H1 (cell line): ENCODE measurements around the gene ME3. TPM values are rescaled to one million over a fixed set of nuclear protein-coding genes. Genes with fewer than 3 reads are reported as not detected.

Experiments used
- CHD2 ChIP-seq: IDR thresholded peaks from 2 replicates; pipeline ENCODE4 v1.6.1; 2012; ENCODE audit warnings: low read length, improper control_type of control experiment
- TAF1 ChIP-seq: IDR thresholded peaks from 2 replicates; pipeline ENCODE4 v1.6.1; 2011; ENCODE audit warnings: mild to moderate bottlenecking, low read depth, low read length
- polyA plus RNA-seq, 7 experiments: library from polyadenylated mRNA; depleted of rRNA in 3 of 7; stranded (reverse) in 5 of 7; unstranded in 2 of 7; fragments of >200 nt in 5 of 7; fragments of 200-250 nt in 2 of 7; gene quantifications; 1 replicate in 5 of 7; 2 replicates in 1 of 7; 4 replicates in 1 of 7; pipeline versions ENCODE4 v1.2.1 to v1.2.3, GENCODE V29; 2011 to 2013; ENCODE audit warnings: missing spikeins in 2 of 7, mixed read lengths in 2 of 7
- total RNA-seq: library from RNA; stranded (reverse); fragmentation: NEBNext Ultra II Directional; extraction: Animal tissue kit (Norgen Biotek cat#: 25700); gene quantifications from 2 replicates; pipeline ENCODE4 v1.2.1, GENCODE V29; 2021
- TF ChIP-seq, protein P1 (sequence below): fragments of 300-600 bp; sonication (generic); IDR thresholded peaks from 2 replicates; pipeline ENCODE4 v1.7.1; 2012; ENCODE audit warnings: low read length, moderate library complexity, mild to moderate bottlenecking, inconsistent platforms; ENCODE audit not compliant: insufficient replicate concordance

ME3 gene
- total and polyA plus RNA-seq, 2 of the 8 experiments (the other 6 are each of a cell fraction or from before 2014, with no cell fraction given) = 1.5 to 2.8 TPM

- TF ChIP-seq, protein P1, sequence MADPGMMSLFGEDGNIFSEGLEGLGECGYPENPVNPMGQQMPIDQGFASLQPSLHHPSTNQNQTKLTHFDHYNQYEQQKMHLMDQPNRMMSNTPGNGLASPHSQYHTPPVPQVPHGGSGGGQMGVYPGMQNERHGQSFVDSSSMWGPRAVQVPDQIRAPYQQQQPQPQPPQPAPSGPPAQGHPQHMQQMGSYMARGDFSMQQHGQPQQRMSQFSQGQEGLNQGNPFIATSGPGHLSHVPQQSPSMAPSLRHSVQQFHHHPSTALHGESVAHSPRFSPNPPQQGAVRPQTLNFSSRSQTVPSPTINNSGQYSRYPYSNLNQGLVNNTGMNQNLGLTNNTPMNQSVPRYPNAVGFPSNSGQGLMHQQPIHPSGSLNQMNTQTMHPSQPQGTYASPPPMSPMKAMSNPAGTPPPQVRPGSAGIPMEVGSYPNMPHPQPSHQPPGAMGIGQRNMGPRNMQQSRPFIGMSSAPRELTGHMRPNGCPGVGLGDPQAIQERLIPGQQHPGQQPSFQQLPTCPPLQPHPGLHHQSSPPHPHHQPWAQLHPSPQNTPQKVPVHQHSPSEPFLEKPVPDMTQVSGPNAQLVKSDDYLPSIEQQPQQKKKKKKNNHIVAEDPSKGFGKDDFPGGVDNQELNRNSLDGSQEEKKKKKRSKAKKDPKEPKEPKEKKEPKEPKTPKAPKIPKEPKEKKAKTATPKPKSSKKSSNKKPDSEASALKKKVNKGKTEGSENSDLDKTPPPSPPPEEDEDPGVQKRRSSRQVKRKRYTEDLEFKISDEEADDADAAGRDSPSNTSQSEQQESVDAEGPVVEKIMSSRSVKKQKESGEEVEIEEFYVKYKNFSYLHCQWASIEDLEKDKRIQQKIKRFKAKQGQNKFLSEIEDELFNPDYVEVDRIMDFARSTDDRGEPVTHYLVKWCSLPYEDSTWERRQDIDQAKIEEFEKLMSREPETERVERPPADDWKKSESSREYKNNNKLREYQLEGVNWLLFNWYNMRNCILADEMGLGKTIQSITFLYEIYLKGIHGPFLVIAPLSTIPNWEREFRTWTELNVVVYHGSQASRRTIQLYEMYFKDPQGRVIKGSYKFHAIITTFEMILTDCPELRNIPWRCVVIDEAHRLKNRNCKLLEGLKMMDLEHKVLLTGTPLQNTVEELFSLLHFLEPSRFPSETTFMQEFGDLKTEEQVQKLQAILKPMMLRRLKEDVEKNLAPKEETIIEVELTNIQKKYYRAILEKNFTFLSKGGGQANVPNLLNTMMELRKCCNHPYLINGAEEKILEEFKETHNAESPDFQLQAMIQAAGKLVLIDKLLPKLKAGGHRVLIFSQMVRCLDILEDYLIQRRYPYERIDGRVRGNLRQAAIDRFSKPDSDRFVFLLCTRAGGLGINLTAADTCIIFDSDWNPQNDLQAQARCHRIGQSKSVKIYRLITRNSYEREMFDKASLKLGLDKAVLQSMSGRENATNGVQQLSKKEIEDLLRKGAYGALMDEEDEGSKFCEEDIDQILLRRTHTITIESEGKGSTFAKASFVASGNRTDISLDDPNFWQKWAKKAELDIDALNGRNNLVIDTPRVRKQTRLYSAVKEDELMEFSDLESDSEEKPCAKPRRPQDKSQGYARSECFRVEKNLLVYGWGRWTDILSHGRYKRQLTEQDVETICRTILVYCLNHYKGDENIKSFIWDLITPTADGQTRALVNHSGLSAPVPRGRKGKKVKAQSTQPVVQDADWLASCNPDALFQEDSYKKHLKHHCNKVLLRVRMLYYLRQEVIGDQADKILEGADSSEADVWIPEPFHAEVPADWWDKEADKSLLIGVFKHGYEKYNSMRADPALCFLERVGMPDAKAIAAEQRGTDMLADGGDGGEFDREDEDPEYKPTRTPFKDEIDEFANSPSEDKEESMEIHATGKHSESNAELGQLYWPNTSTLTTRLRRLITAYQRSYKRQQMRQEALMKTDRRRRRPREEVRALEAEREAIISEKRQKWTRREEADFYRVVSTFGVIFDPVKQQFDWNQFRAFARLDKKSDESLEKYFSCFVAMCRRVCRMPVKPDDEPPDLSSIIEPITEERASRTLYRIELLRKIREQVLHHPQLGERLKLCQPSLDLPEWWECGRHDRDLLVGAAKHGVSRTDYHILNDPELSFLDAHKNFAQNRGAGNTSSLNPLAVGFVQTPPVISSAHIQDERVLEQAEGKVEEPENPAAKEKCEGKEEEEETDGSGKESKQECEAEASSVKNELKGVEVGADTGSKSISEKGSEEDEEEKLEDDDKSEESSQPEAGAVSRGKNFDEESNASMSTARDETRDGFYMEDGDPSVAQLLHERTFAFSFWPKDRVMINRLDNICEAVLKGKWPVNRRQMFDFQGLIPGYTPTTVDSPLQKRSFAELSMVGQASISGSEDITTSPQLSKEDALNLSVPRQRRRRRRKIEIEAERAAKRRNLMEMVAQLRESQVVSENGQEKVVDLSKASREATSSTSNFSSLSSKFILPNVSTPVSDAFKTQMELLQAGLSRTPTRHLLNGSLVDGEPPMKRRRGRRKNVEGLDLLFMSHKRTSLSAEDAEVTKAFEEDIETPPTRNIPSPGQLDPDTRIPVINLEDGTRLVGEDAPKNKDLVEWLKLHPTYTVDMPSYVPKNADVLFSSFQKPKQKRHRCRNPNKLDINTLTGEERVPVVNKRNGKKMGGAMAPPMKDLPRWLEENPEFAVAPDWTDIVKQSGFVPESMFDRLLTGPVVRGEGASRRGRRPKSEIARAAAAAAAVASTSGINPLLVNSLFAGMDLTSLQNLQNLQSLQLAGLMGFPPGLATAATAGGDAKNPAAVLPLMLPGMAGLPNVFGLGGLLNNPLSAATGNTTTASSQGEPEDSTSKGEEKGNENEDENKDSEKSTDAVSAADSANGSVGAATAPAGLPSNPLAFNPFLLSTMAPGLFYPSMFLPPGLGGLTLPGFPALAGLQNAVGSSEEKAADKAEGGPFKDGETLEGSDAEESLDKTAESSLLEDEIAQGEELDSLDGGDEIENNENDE = no peak
- TF ChIP-seq TAF1 (no peak), CHD2 (no peak)
- TF ChIP-seq, all 59 proteins: peak for 0
Observed at GRCh38 chr11:86511086-86511551, 161.3 kb downstream of the ME3 start (continued).
